Testis (tissue), 2 donors: ENCODE data around the gene KIT.

Experiments used
- CTCF ChIP-seq, 3 experiments: fragments of 450-650 bp in 2 of 3; fragments of 200-600 bp in 1 of 3; sonication (generic) in 1 of 3; IDR thresholded peaks; one replicate each; pipeline ENCODE4 v1.5.1; 2016 to 2019; ENCODE audit warnings: antibody characterized with exemption in 3 of 3, mild to moderate bottlenecking in 2 of 3, moderate library complexity in 1 of 3
- POLR2A ChIP-seq: fragments of 450-650 bp; IDR thresholded peaks from one replicate; pipeline ENCODE4 v1.6.1; 2017; ENCODE audit warnings: antibody characterized with exemption, mild to moderate bottlenecking, moderate library complexity

- TF ChIP-seq CTCF (IDR thresholded peaks at IDR 0.05) (no peak), POLR2A (no peak)
These were observed 26.0 kb downstream of the KIT start for GRCh38 chr4:54683616-54684346.
